GM21825 (cell line): ENCODE data around the gene DEPDC1B.
"Not testable (repeated sequence)": the region's sequence is repeated elsewhere in the genome, so short reads cannot be mapped to it uniquely, and the experiment has no call there.

Source experiments
- ATAC-seq: cut with Tn5 transposase; IDR thresholded peaks from one replicate; pipeline ENCODE4 v1.9.1; 2021; ENCODE audit warnings: mild to moderate bottlenecking, moderate library complexity; ENCODE audit not compliant: unreplicated experiment

Gene DEPDC1B

GRCh38 chr5:60590172-60590571, 109.8 kb downstream of the DEPDC1B start:
- ATAC-seq, result no peak

- ATAC-seq, result not testable (repeated sequence)
Measured at GRCh38 chr5:60587312-60587711, 112.7 kb downstream of the DEPDC1B start.

- no peak for ATAC-seq
Measured at GRCh38 chr5:60586307-60586901, 113.6 kb downstream of the DEPDC1B start.

- ATAC-seq, result no peak
Measured at GRCh38 chr5:60585618-60586017, 114.3 kb downstream of the DEPDC1B start.

GRCh38 chr5:60584304-60584703, 115.7 kb downstream of the DEPDC1B start:
- ATAC-seq, result no peak

- no peak for ATAC-seq
Measured at GRCh38 chr5:60583616-60584015, 116.3 kb downstream of the DEPDC1B start.

GRCh38 chr5:60578315-60578714, 121.7 kb downstream of the DEPDC1B start:
- ATAC-seq, result no peak

GRCh38 chr5:60577116-60577515, 122.8 kb downstream of the DEPDC1B start:
- ATAC-seq, result no peak

GRCh38 chr5:60576425-60576824, 123.5 kb downstream of the DEPDC1B start:
- no peak for ATAC-seq

- ATAC-seq, result no peak
Measured at GRCh38 chr5:60568646-60569045, 131.3 kb downstream of the DEPDC1B start.

GRCh38 chr5:60563696-60564324, 136.2 kb downstream of the DEPDC1B start:
- no peak for ATAC-seq

- ATAC-seq, result not testable (repeated sequence)
Measured at GRCh38 chr5:60553291-60553690, 146.7 kb downstream of the DEPDC1B start.

GRCh38 chr5:60551829-60552228, 148.1 kb downstream of the DEPDC1B start:
- ATAC-seq, result no peak

- ATAC-seq, result no peak
Measured at GRCh38 chr5:60551250-60551649, 148.7 kb downstream of the DEPDC1B start.

GRCh38 chr5:60550311-60550710, 149.7 kb downstream of the DEPDC1B start:
- no peak for ATAC-seq

GRCh38 chr5:60549841-60550240, 150.1 kb downstream of the DEPDC1B start:
- ATAC-seq, result no peak
